ENCODE results near the gene RNF144A.

The RNF144A gene

GRCh38 chr2:7020939-7021470 is 103.8 kb downstream of the RNF144A start:
- no peaks in the 10 kb centered on the region for H3K79me2 ChIP-seq (ENCODE audit: low read length)
- no peak overlapping the region for H3K4me2 ChIP-seq (ENCODE audit: low read depth, low read length)

GRCh38 chr2:7022492-7023385 is 105.5 kb downstream of the RNF144A start:
- no peaks in the 10 kb centered on the region for H3K27me3 ChIP-seq (replicated peaks; ENCODE audit: insufficient read depth, low read length)

More at GRCh38 chr2:7020939-7021470, 103.8 kb downstream of the RNF144A start:
- Histone ChIP-seq H3K4me3 (ENCODE audit: low read length) (no peak overlapping the region), H3K27ac (ENCODE audit: low read length) (no peak overlapping the region), H4K20me1 (ENCODE audit: insufficient read depth, low read length) (no peaks in the 10 kb centered on the region), H3F3A (ENCODE audit: insufficient read depth, low read length) (no peaks in the 10 kb centered on the region), H3K27me3 (replicated peaks; ENCODE audit: insufficient read depth, low read length) (no peaks in the 10 kb centered on the region), H3K36me3 (replicated peaks; ENCODE audit: insufficient read depth, low read length) (no peaks in the 10 kb centered on the region), H3K9ac (ENCODE audit: low read length) (no peak overlapping the region), H2AFZ (ENCODE audit: low read length) (no peak overlapping the region), H3K9me3 (replicated peaks; ENCODE audit: insufficient read depth, low read length) (no peaks in the 10 kb centered on the region), H3K9me2 (replicated peaks; ENCODE audit: insufficient read depth, low read length) (no peaks in the 10 kb centered on the region), H3K4me1 (ENCODE audit: low read length) (no peaks in the 10 kb centered on the region)
- DNase-seq = no peak
- TF ChIP-seq EZH2phosphoT487 (IDR thresholded peaks at IDR 0.05; ENCODE audit: low read length) (no peak), CTCF (IDR thresholded peaks at IDR 0.05; ENCODE audit: low read length) (no peak), EZH2 (optimal IDR thresholded peaks at IDR 0.05; ENCODE audit: low read depth, low read length) (no peak)

GRCh38 chr2:7023542-7023941 is 106.3 kb downstream of the RNF144A start:
- Histone ChIP-seq H4K20me1 (ENCODE audit: insufficient read depth, low read length) (no peaks in the 10 kb centered on the region), H3F3A (ENCODE audit: insufficient read depth, low read length) (no peaks in the 10 kb centered on the region), H3K9me2 (replicated peaks; ENCODE audit: insufficient read depth, low read length) (no peaks in the 10 kb centered on the region), H2AFZ (ENCODE audit: low read length) (no peak overlapping the region), H3K36me3 (replicated peaks; ENCODE audit: insufficient read depth, low read length) (no peaks in the 10 kb centered on the region), H3K4me2 (ENCODE audit: low read depth, low read length) (no peak overlapping the region), H3K27ac (ENCODE audit: low read length) (no peak overlapping the region), H3K9ac (ENCODE audit: low read length) (no peak overlapping the region), H3K9me3 (replicated peaks; ENCODE audit: insufficient read depth, low read length) (no peaks in the 10 kb centered on the region), H3K4me1 (ENCODE audit: low read length) (no peaks in the 10 kb centered on the region), H3K79me2 (ENCODE audit: low read length) (no peaks in the 10 kb centered on the region), H3K27me3 (replicated peaks; ENCODE audit: insufficient read depth, low read length) (no peaks in the 10 kb centered on the region), H3K4me3 (ENCODE audit: low read length) (no peak overlapping the region)
- TF ChIP-seq EZH2 (optimal IDR thresholded peaks at IDR 0.05; ENCODE audit: low read depth, low read length) = no peak
- TF ChIP-seq EZH2phosphoT487 (IDR thresholded peaks at IDR 0.05; ENCODE audit: low read length) = no peak
- TF ChIP-seq CTCF (IDR thresholded peaks at IDR 0.05; ENCODE audit: low read length) = no peak
- no peak for DNase-seq

More at GRCh38 chr2:7022492-7023385, 105.5 kb downstream of the RNF144A start:
- H3K9ac ChIP-seq (ENCODE audit: low read length) = no peak overlapping the region
- no peaks in the 10 kb centered on the region for H3K36me3 ChIP-seq (replicated peaks; ENCODE audit: insufficient read depth, low read length)
- H2AFZ ChIP-seq (ENCODE audit: low read length) = no peak overlapping the region
- no peak overlapping the region for H3K4me3 ChIP-seq (ENCODE audit: low read length)
- H3F3A ChIP-seq (ENCODE audit: insufficient read depth, low read length) = no peaks in the 10 kb centered on the region
- no peaks in the 10 kb centered on the region for H4K20me1 ChIP-seq (ENCODE audit: insufficient read depth, low read length)
- no peaks in the 10 kb centered on the region for H3K9me2 ChIP-seq (replicated peaks; ENCODE audit: insufficient read depth, low read length)
- H3K9me3 ChIP-seq (replicated peaks; ENCODE audit: insufficient read depth, low read length) = no peaks in the 10 kb centered on the region
- no peaks in the 10 kb centered on the region for H3K4me1 ChIP-seq (ENCODE audit: low read length)
- no peak for DNase-seq
- no peak for TF ChIP-seq CTCF (IDR thresholded peaks at IDR 0.05; ENCODE audit: low read length)
- TF ChIP-seq EZH2phosphoT487 (IDR thresholded peaks at IDR 0.05; ENCODE audit: low read length) = no peak
- no peak for TF ChIP-seq EZH2 (optimal IDR thresholded peaks at IDR 0.05; ENCODE audit: low read depth, low read length)
- H3K4me2 ChIP-seq (ENCODE audit: low read depth, low read length) = no peak overlapping the region
- H3K27ac ChIP-seq (ENCODE audit: low read length) = no peak overlapping the region
- H3K79me2 ChIP-seq (ENCODE audit: low read length) = no peaks in the 10 kb centered on the region

Measured in MM.1S (cell line).